Measurements from ENCODE around the gene PDE9A.

The PDE9A gene

DNA sequence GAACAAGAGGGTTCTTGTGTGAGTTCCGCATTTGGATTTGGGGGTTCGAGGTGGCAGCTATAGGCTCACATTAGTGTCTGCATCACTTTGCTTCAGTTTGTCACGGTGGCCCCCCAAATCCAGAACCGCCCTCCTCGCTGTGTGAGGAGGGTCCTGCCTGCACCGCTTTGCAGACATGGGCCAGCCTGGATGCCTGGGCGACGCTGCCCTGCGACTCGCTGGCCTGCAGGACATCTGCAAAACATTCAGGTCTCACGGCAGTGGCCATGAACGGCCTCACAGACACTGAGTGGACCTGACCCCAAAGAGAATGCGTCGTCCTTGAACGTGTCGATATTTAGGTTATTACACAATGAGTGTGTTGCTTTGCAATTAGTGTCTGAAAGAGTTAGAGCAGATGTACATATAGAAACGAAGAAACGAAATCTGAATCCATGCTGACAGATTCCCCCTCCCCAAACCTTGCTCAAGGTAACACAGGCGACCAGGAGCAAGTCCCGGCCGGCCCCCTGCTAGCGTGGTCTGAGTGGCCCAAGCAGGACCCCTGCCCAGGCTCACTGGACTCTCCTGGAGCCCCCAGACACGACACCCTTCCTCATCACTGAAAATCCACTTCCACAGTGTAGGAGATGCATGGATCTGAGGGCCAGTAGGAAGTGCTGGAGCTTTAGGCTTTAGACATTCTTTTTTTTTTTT is 20.4 kb downstream of the PDE9A start:
- no peak for DNase-seq

DNA sequence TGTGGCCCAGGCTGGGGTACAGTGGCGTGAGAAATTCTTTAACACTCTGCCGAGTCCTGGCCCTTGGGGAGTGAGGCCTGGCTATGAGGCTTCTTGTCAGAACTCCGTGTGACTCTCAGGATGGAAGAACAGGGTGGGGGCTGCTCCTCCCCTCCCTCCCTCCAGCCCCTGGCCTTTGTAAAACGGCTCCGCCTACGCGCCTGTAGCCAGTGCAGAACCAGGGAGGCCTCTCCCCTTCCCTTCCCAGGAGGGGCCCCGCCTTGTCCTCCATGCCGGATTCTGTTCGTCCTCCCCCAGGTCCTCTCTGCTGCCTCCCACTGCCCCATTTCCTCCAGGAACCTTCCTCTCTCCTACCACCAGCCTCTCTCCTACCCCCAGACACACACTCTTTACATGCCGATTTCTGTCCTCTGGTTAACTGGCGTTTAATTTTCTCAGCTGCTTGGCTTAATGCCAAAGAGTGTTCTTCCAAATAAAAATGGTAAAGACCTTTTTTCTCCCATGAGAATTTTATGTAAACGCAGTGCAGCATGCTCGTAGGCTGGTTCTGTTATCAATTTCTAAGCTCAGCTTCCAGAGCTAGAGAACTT is 21.0 kb downstream of the PDE9A start:
- DNase-seq, result no peak

DNA sequence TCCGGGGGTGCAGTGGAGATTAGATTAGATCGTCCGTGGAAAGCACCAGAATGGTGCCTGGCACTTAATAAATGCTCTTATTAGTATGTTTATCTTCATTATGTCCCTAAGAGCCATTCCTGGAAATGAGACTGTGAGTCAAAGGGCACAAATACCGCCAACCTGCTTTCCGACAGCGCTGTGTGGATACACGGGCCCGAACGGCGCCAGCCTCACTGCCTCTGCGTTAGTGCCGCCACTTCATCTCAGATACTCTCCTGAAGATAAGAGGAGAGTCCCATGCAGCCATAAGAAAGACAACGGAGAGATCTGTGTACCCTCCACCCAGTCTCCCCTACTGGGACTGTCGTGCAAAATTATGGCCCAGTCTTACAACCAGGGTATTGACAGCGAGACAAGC is 22.0 kb downstream of the PDE9A start:
- no peak for DNase-seq

DNA sequence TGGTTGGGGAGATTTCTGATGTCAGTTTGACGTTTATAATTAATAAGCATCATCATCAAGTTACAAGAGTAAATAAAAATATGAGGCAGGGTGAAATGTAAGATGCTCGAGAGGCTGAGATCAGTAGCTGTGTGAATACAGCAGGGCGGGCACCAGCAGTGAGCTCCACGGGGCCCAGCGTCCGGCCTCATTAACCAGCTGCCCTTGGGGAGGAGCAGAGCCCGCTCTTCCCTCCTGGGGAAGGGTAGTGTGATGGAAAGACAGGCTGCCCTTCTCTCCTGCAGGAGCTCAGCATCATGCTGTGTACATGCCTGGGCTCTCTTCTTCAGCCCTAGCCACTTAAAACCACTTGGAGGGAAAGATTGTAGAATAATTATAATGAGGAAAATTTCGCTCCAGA is 23.4 kb downstream of the PDE9A start:
- DNase-seq, result no peak

DNA sequence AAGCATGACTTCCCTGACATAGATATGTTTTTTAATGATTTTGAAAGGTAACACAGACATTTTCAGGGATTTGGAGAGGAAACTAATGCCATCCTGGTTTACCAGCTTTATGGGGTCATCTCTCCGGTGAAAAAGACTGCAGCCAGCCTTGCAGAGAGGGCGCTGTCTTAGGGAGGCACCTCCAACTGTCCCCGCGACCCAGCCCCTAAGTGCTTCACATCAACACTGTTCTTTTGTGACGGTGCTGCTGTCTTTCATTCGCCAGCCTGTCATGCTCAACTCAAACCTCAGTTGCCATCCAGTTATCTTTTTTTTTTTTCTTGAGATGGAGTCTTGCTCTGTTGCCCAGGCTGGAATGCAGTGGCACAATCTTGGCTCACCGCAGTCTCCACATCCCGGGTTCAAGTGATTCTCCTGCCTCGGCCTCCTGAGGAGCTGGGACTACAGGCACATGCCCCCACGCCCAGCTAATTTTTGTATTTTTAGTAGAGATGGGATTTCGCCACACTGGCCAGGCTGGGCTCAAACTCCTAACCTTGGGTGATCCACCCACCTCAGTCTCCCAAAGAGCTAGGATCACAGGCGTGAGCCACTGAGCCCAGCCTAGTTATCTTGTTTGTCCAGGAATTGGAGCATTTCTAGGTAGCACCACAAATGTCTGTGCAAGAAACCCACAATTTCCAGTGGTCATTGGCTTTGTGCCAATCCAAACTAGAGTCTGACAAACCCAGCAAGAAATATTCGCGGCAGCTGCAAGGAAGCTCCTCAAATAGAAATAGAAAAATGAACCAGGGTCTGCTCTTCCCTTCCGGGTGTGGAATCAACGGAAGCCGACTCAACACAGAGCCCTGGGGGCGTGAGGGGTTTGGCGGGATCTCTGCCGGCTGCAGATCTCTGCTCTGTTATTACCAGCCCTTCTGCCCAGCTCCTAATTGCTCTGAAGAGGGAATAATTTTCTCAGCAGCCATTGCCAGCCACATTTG is 24.2 kb downstream of the PDE9A start:
- no peak for DNase-seq

DNA sequence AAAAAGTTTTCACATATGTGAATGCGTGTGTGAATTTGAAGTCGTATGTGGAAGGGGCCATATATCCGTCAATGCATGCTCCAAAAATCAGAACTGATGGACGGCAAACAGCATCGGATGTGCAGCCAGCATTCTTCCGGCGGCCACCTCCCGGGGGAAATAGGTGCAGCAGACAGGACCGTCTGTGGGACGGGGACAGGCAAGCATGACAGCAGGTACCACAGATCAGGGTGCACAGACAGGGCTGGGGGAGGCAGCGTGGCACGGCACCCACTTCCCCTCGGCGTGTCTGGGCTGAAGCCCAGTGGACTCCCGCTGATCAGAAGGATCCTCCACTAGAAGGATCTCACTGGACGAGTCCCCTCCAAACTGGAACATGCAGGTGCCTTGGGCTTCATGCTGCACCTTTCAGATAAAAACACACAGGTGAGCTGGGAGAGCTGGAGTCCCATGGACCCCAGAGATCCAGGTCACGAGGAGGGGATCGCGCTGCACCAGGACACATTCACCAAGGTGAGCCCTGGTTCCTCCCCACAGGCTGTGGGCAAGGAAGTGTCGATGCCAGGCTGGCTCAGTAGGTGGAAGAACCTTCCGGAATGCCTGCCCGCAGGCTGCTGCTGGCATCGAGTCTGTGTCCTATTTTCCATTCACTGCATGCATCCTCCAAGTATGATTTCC is 25.3 kb downstream of the PDE9A start:
- DNase-seq, result no peak

DNA sequence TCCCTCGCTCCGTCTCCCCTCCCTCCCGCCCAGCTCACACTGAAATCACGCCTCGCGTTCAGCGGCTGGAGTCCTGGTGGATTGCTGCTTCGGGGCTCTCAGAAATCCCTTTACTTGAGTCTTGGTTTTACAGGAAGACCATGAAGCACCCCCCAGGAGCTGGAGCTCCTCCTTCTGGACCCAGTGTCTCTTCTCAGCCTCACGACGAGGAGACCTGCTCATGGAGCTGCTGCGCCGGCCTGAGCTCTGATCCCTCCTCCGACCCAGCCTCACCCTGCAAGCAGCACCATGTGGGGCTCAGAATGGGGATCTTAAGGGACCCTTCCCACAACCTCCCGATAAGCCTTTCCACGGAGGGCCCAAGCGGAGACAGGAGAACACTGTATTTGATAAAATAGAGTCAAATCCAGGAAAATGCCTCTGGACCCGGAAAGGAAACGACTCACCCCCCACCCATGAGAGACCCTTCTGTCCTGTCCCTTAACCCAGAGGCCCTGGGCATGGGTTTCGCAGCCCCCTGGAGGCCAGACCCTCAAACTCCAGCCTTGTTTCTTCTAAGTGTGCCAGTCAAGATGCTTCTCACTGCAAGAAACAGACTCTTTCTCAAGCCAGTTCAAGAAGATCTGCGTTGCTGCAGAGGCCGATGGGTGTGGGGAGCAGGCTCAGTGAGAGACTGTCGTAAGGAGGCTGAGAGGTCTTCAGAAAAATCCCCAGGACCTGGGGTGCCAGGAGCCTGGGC is 26.1 kb downstream of the PDE9A start:
- no peak for DNase-seq

DNA sequence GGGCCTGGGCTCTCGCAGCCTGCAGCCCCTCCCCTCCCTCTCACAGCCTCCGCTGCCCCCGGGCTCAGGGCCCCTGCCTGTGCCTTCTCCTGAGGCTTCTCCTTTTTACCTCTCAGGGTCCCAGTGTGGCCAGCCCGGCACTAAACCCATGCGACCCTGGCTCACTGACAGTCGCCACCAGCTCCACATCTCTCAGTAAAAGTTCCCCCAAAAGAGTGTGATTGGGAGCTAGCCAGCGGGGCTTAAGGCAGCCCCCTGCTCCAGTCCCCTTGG is 26.6 kb downstream of the PDE9A start:
- no peak for DNase-seq

DNA sequence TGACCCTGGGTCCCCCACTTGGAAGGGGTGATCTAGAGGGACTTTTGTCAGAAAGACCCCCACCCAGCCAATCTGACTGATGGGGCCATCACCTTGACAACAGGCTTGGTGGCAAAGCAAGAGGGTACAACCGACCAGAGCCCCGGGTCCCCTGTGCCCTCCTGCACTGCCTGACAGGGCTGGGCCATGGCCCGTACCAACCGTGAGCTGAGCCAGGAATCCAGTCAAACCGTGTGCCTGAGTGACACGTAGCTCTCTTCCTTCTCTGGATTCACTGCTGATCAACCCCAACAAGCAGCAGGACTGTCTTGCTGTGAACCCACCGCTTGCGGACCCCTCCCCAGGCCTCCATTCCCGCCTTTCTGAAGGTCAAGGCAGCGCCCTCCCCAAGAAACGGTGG is 27.0 kb downstream of the PDE9A start:
- no peak for DNase-seq

DNA sequence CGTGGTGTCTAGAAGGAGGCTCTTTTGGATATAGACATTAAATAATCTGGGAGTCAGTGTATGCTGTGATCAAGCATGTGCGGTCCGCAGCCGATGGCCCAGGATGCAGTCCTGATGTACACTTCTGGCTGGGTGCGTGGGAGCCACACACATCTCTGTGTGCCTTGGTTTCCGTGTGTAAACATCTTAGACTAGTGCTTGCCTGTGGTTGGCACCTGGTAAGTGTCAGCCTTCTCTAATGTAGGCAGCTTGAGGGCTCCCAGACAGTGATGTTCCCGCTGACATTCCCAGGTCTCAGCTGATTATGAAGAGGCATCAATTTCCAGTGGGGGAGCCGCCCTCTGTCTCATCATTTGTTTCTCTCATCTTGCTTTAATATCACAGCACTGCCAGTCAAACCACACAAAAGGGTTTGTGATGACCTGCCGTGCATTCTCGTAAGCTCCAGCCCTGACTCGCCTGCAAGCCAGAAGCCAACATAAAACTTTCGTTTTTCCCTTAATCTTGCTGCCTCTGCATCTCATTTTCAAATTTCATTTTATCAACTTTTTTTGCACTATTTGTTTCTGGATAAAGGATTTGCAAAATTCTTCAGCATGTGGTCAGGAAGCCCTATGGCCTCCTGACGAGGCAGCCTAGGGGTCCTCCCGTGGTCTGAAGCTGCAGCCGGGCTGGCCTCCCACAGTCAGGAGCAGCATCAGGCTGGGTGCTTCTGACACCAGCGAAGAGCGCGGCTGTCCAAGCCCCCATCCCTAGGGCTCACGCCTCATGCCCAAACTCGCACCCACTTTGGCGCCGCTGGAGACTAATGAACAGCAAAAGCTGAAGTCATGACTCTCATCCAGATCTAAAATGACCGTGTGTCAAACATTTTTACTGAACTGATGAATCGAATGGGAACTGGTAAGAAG is 28.1 kb downstream of the PDE9A start:
- DNase-seq, result peak; percentile 24

DNA sequence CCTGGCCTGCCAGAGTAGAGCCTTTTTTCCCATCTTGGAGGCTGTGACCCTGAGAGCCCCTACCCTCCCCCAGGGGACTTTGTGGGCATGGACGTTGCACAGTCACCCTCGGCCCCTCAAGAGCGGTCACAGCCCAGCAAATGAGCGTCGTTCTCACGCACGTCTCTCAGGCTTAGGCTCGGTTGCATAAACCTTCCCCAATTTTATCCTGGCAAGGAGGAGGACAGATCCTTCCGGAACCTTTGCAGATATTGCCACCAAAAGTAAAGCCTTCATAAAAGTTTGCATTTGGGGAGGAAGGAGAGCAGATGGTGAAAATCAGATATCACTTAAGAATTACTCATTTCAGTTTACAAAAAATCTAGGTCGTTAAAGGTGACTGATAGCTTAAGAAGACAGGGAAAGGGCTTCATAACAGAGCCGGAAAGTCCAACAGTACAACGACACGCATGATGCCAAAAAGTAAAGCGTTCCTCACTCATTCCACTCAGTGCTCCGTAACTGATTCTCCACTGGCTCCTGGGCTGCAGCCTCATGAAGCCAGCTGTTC is 29.3 kb downstream of the PDE9A start:
- no peak for DNase-seq

DNA sequence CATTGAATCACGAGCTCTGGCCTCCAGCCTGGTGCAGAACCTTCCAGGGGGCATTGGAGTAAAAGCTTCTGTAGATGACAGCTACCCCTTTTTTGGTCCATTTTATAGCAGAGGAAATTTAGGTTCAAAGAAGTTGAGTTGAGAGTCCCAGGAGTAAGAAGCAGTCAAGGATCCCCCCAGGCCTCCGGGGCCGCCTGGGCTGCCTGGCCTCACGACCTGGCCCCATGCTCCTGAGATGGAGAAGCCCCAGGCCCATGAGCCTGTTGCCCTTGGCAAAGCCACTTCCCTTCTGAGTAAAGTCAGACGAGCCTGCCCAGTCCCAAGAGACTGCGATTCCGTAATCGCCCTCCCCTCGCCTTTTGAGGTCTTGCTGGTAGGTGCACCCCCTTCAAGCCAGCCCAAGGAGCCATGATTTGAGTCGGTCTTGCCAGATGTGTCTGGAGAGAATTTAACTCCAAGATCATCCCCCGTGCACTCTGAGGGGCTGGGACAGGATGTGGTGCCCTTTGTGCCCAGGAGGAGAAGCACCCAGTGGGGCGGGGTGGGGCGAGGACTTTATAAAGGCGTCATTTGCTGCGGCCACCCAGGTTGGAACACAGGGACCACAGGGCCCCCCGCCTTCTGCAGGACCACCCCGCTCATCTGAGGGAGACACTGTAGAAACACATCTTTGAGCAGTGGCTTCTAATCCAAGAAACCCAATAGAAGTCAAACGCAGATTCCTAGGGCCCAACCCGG is 30.1 kb downstream of the PDE9A start:
- DNase-seq, result no peak

DNA sequence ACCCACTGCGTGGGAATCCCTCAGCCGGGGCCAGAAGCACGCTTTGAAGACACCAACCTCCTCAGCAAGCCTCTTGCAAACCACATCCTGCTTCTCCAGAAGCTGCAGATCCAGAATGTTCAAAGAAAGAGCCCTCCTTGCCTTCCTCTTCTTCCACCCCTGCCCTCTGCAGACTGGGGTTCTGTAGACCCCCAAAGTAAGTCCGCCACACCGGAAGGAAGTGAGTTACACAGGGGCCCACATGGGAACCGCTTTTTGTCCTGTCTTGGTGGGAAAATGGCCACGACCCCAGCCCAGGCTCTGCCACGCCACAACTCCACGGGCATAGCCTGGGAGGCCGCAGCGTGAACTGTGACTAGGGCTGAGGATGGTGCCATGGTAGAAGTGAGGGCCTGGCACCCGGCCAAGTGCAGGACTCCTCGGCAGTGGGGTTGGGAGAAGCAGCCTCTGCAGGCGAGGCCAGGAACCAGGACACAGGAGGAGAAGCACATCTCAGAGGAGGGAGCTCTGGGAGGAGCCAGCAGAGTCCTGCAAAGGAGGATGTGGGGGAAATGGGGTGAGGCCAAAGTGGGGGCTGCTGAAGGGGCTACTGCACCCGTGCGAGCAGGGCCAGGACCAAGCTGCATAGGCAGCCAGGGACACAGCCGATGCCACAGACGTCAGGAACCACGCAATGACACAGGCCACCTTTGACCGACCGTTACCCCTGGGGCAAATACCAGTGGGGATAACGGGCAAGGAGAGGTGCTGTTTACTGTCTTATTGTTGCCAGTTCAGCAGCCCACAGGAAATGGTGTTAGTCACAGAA is 30.9 kb downstream of the PDE9A start:
- DNase-seq, result peak; percentile 67

DNA sequence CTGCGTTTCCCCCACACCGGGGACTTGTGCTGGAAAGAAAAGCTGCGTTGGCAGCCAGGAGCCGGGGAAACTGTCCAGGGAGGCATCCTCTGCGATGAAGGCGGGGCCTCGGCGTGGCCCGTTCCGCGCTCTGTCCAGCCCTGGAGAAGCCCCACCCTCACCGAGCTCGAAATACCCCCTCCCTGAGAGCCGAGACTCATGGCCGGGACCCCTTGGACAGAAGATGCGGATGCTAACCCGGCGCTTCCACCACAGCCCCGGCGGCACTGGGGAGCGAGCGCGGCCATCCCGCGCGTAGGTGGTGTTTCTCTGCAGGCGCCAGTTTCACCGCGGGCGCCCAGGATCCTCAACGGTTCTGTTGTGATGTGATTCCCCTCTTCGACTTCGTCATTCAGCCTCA is 31.6 kb downstream of the PDE9A start:
- DNase-seq, result peak; percentile 25

DNA sequence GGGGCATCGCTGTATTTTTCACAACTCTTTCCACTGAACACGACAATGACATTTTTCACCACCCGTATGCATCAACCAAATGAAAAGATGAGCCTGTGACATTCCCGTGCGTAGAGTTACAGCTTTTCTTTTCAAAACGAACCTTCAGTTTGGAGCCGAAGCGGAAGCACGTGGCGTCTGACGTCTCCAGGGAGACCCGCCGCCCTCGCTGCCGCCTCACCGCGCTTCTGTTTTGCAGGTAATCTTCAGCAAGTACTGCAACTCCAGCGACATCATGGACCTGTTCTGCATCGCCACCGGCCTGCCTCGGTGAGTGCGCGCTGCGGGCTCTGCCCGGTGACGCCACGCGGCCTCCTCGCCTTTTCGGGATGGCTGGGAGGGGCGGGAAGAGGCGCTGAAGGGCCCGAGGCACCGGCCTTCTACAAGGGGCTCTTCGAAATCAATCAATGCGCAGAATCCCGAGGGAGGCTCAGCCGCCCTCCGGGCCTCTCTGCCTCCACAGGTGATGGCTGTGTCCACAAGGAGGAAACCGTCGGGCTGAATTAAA is 32.6 kb downstream of the PDE9A start:
- no peak for DNase-seq

DNA sequence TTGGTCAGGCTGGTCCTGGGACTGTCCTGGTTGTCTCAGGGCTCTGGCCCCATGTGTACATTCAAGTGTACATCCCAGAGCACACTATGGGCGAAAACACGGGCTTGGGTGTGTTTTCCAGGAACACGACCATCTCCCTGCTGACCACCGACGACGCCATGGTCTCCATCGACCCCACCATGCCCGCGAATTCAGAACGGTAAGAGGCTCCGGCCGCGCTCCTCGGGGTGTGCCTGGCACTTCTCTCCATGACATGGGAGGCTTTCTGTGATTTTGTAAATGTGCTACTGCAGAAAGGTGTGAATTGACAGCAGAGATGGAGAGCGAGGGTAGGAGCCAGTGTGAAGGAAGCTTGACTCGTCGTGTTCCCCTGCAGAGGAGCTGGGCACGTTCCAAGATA is 34.4 kb downstream of the PDE9A start:
- DNase-seq, result no peak

DNA sequence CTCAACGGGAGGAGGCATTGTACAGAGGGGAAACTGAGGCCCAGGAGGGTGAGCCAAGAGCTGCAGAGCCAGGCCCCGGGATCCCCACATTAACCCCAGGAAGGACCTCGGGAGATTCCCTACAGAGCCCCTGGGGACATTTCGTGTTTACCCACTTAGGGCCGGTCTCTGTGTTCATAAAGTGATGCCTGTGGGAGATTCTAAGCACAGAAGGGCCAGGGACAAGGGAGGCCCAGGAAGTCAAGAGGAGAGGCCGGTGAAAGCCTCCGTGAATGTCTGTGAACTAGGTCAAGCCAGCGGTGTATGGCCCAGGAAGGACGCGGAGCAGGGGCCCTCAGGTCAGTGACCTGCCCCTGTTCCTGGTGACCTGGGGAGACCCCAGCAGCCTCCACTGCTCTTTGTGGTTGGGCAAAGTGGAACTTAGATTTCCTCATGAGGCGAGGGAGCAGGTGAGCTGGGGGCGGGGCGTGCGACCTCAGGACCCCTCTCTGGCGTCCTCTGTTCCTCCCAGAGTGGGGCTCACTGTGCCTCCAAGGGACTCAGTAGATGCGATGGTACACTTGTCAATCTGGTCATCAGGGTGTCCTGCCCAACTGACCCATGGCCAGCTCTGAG is 34.9 kb downstream of the PDE9A start:
- no peak for DNase-seq

DNA sequence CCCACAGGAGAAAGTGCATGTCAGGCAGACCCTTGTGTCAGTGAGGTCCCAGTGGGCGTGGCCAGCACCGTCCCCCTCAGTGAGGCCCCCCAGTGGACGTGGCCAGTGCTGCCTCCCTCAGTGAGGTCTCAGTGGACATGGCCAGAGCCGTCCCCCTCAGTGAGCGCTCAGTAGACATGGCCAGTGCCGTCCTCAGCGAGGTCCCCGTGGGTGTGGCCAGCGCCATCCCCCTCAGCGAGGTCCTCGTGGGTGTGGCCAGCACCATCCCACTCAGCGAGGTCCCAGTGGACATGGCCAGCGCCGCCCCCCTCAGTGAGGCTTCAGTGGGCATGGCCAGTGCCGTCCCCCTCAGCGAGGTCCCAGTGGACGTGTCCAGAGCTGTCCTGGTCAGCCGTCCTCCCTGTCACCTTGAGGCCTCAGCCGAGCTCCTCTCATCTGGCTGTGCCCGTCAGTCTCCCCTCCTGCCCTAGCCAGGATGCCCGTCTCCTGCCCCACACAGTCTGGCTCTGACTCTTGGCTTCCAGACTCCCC is 35.5 kb downstream of the PDE9A start:
- DNase-seq, result no peak

DNA sequence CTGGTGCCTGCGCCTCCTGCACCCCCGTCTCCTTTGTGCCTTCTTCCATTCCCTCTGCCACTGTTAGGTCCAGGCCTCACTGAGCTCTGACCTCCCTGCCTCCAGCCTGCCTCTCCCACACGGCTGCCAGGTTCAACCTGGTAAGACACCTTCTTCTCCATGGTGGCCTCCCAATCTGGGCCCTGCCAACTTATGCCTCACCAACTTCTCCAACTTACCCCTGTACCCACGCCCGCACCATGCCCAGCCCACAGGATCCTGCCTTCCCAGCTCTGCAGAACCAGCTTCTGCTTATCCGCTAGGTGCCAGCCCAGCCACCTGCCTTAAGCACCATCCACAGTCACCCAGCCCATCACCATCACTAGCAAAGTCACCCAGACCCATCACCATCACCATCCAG is 37.2 kb downstream of the PDE9A start:
- no peak for DNase-seq

Data from activated CD4-positive, alpha-beta T cell treated with anti-CD3 and anti-CD28 coated beads, Interleukin-2, Interleukin-6, amounts not matched to agents 100 ng/mL and 50 ng/mL, durations not matched to agents 16 hours and 8 hours (primary cell).